NB4 (cell line): ENCODE results near the gene ARSK.

Experiments used
- DNase-seq: peaks from one replicate; pipeline ENCODE4 v3.0.0; 2010; ENCODE audit warnings: low read depth
- H3K4me3 ChIP-seq: one replicate; pipeline ENCODE4 v1.5.1; 2011; ENCODE audit warnings: mild to moderate bottlenecking, low read depth, low read length, moderate library complexity
- MYC ChIP-seq: IDR thresholded peaks from 2 replicates; pipeline ENCODE4 v1.6.1; 2011; ENCODE audit warnings: low read depth, low read length
- POLR2A ChIP-seq: IDR thresholded peaks from 2 replicates; pipeline ENCODE4 v1.6.1; 2011; ENCODE audit warnings: mild to moderate bottlenecking; ENCODE audit not compliant: insufficient read length; ENCODE audit errors: extremely low read depth
- TF ChIP-seq, protein P1 (sequence below): IDR thresholded peaks from one replicate; pipeline ENCODE4 v1.5.1; 2012; ENCODE audit warnings: low read depth, low read length
- TF ChIP-seq, protein P2 (sequence below): IDR thresholded peaks from 2 replicates; pipeline ENCODE4 v1.6.1; 2011; ENCODE audit warnings: low read depth, low read length

The ARSK gene

DNA sequence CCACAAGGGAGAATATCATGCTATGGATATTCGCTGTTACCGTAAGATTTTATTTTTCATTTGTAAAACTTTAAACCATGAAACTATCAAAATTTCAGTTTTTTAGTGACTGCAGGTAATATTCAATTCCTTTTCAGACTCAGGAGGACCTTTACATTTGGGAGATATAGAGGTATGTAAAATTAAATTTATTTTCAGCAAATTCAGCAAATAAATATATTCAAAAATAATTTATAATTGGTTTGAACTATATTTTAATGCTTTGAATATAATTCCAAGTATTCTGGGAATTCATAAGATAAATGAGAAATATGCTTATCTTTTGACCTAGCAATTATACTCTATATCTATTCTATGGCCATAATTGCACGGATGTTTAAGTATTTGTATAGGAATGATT lies 99.3 kb downstream of the ARSK start:
- H3K4me3 ChIP-seq: no peak overlapping the region
- no peak for DNase-seq
- TF ChIP-seq POLR2A (no peak), MYC (no peak)
- TF ChIP-seq, protein P1, sequence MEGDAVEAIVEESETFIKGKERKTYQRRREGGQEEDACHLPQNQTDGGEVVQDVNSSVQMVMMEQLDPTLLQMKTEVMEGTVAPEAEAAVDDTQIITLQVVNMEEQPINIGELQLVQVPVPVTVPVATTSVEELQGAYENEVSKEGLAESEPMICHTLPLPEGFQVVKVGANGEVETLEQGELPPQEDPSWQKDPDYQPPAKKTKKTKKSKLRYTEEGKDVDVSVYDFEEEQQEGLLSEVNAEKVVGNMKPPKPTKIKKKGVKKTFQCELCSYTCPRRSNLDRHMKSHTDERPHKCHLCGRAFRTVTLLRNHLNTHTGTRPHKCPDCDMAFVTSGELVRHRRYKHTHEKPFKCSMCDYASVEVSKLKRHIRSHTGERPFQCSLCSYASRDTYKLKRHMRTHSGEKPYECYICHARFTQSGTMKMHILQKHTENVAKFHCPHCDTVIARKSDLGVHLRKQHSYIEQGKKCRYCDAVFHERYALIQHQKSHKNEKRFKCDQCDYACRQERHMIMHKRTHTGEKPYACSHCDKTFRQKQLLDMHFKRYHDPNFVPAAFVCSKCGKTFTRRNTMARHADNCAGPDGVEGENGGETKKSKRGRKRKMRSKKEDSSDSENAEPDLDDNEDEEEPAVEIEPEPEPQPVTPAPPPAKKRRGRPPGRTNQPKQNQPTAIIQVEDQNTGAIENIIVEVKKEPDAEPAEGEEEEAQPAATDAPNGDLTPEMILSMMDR: no peak
- TF ChIP-seq, protein P2, sequence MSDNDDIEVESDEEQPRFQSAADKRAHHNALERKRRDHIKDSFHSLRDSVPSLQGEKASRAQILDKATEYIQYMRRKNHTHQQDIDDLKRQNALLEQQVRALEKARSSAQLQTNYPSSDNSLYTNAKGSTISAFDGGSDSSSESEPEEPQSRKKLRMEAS: no peak
